Liver (tissue), 9 donors: Measurements from ENCODE around the gene ST6GALNAC5. TPM values are rescaled to one million over a fixed set of nuclear protein-coding genes. Genes with fewer than 3 reads are reported as not detected.

ENCODE experiments used
- DNase-seq: peaks from one replicate; pipeline ENCODE4 v3.0.0-alpha.2; 2017; ENCODE audit warnings: low spot score
- H3K27ac ChIP-seq, 2 donors: one replicate each; pipeline ENCODE4 v1.7.0; 2013; ENCODE audit warnings: inconsistent platforms in 2 of 2, low read length in 2 of 2, control low read depth in 1 of 2, low read depth in 1 of 2, mild to moderate bottlenecking in 1 of 2
- H3K27me3 ChIP-seq, 4 donors: one replicate each; pipeline versions ENCODE4 v1.6.1 to v1.7.0; 2013; ENCODE audit warnings: low read length in 3 of 4, inconsistent platforms in 1 of 4, mild to moderate bottlenecking in 1 of 4, moderate library complexity in 1 of 4; ENCODE audit not compliant: control insufficient read depth in 4 of 4, insufficient read depth in 4 of 4
- H3K36me3 ChIP-seq, 4 donors: one replicate each; pipeline versions ENCODE4 v1.6.1 to v1.7.0; 2013; ENCODE audit warnings: low read length in 3 of 4, mild to moderate bottlenecking in 3 of 4, low read depth in 1 of 4, moderate library complexity in 1 of 4; ENCODE audit not compliant: control insufficient read depth in 4 of 4, insufficient read depth in 3 of 4
- H3K4me1 ChIP-seq, 4 donors: one replicate each; pipeline versions ENCODE4 v1.6.1 to v1.7.0; 2013; ENCODE audit warnings: low read length in 3 of 4, mild to moderate bottlenecking in 3 of 4, moderate library complexity in 1 of 4; ENCODE audit not compliant: control insufficient read depth in 4 of 4, insufficient read depth in 4 of 4
- H3K4me3 ChIP-seq, 3 donors: one replicate each; pipeline versions ENCODE4 v1.6.1 to v1.7.0; 2013; ENCODE audit warnings: low read length in 3 of 3, control low read depth in 1 of 3, low read depth in 1 of 3, mild to moderate bottlenecking in 1 of 3
- H3K9ac ChIP-seq, 2 donors: one replicate each; pipeline ENCODE4 v1.7.0; 2013; ENCODE audit warnings: low read length in 2 of 2, mild to moderate bottlenecking in 2 of 2, moderate library complexity in 2 of 2, control low read depth in 1 of 2, low read depth in 1 of 2
- H3K9me3 ChIP-seq, 4 donors: one replicate each; pipeline versions ENCODE4 v1.6.1 to v1.7.0; 2013; ENCODE audit warnings: low read length in 3 of 4; ENCODE audit not compliant: control insufficient read depth in 4 of 4
- CTCF ChIP-seq: fragments of 150-350 bp; IDR thresholded peaks from 2 replicates; pipeline ENCODE4 v1.5.1; 2017; ENCODE audit warnings: improper control_type of control experiment, low read depth, low read length; ENCODE audit not compliant: missing input control
- EGR1 ChIP-seq, 2 donors: IDR thresholded peaks; 2 replicates each; pipeline ENCODE4 v1.6.1; 2016 to 2018; ENCODE audit warnings: antibody characterized with exemption in 2 of 2, low read depth in 2 of 2
- FOXA1 ChIP-seq: IDR thresholded peaks from 2 replicates; pipeline ENCODE4 v1.6.1; 2016; ENCODE audit warnings: antibody characterized with exemption
- FOXA2 ChIP-seq: IDR thresholded peaks from 2 replicates; pipeline ENCODE4 v1.6.1; 2016; ENCODE audit warnings: antibody characterized with exemption
- GABPA ChIP-seq, 2 donors: IDR thresholded peaks in 1 of 2; conservative IDR thresholded peaks in 1 of 2; 2 replicates each; pipeline ENCODE4 v1.6.1; 2016; ENCODE audit warnings: antibody characterized with exemption in 2 of 2, mild to moderate bottlenecking in 1 of 2, moderate library complexity in 1 of 2
- HNF4A ChIP-seq, 2 donors: conservative IDR thresholded peaks; 2 replicates each; pipeline ENCODE4 v1.6.1; 2016; ENCODE audit warnings: antibody characterized with exemption in 2 of 2, mild to moderate bottlenecking in 2 of 2
- HNF4G ChIP-seq: IDR thresholded peaks from 2 replicates; pipeline ENCODE4 v1.6.1; 2016; ENCODE audit warnings: antibody characterized with exemption
- JUND ChIP-seq, 2 donors: IDR thresholded peaks; 2 replicates each; pipeline ENCODE4 v1.6.1; 2016; ENCODE audit warnings: antibody characterized with exemption in 2 of 2
- MAX ChIP-seq: IDR thresholded peaks from 2 replicates; pipeline ENCODE4 v1.6.1; 2016; ENCODE audit warnings: antibody characterized with exemption
- NR2F2 ChIP-seq: IDR thresholded peaks from 2 replicates; pipeline ENCODE4 v1.6.1; 2016; ENCODE audit warnings: antibody characterized with exemption
- RAD21 ChIP-seq, 2 donors: IDR thresholded peaks; 2 replicates each; pipeline ENCODE4 v1.6.1; 2016; ENCODE audit warnings: antibody characterized with exemption in 2 of 2, mild to moderate bottlenecking in 2 of 2
- RXRA ChIP-seq, 2 donors: IDR thresholded peaks; 2 replicates each; pipeline ENCODE4 v1.6.1; 2017 to 2018; ENCODE audit warnings: antibody characterized with exemption in 2 of 2, mild to moderate bottlenecking in 1 of 2
- SP1 ChIP-seq: IDR thresholded peaks from 2 replicates; pipeline ENCODE4 v1.6.1; 2018; ENCODE audit warnings: antibody characterized with exemption, mild to moderate bottlenecking
- TAF1 ChIP-seq: conservative IDR thresholded peaks from 2 replicates; pipeline ENCODE4 v1.6.1; 2016; ENCODE audit warnings: antibody characterized with exemption, mild to moderate bottlenecking
- YY1 ChIP-seq: IDR thresholded peaks from 2 replicates; pipeline ENCODE4 v1.6.1; 2016; ENCODE audit warnings: antibody characterized with exemption, mild to moderate bottlenecking
- ZBTB33 ChIP-seq: IDR thresholded peaks from 2 replicates; pipeline ENCODE4 v1.6.1; 2016; ENCODE audit warnings: antibody characterized with exemption
- WGBS: extraction: QIAGEN DNeasy Blood & Tissue Kit; methylation state at CpG from one replicate; pipeline ENCODE4 v1.1.7; 2013; 5-methylcytosine and 5-hydroxymethylcytosine counted together
- polyA plus RNA-seq, 2 donors: library from polyadenylated mRNA; stranded (reverse) in 1 of 2; unstranded in 1 of 2; fragments of 200-250 nt in 1 of 2; fragments of >200 nt in 1 of 2; fragmentation: Nextera tagmentation in 1 of 2; extraction: Ambion mirVana in 1 of 2; gene quantifications; one replicate each; pipeline versions ENCODE4 v1.2.1 to v1.2.3, GENCODE V29; 2013 to 2015
- total RNA-seq, 2 donors: library from RNA; depleted of rRNA; stranded (reverse); fragments of >200 nt; gene quantifications; one replicate each; pipeline ENCODE4 v1.2.3, GENCODE V29; 2014
- TF ChIP-seq, protein P1 (sequence below): IDR thresholded peaks from 2 replicates; pipeline ENCODE4 v1.6.1; 2016; ENCODE audit warnings: antibody characterized with exemption, mild to moderate bottlenecking
- donor health status: healthy.
- donor health status: healthy.
- donor health status: healthy.
- donor health status: healthy.
- donor health status: healthy.

Gene ST6GALNAC5
- total and polyA plus RNA-seq, 4 donors = 0.09 to 0.17 TPM; not detected in 2

DNA sequence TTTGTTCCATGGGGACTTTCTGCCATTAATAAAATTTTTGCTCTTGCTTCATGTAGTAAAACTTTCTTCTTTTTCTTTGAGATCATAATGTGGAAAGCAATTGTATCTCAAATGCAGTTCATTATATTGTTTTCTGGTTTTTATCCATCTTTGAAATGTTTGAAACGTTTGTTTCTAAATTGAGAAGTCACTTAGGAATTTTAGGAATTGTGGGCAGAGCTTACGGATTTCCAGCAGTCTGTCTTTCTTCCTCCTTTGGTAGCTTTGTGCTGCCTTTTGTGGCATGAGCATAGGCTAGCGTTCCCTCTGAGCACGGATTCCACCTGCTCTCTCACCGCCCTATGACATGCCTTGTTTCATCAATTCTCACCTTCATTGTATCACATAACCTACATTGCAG is 2.9 kb upstream of the ST6GALNAC5 start:
- Histone ChIP-seq H3K27ac (no peak overlapping the region), H3K27me3 (peaks cover 0 to 6% (median 3%) of the 10 kb centered on the region in 4 donors), H3K4me1 (peaks cover 6 to 17% (median 11%) of the 10 kb centered on the region in 4 donors), H3K9ac (no peak overlapping the region), H3K4me3 (no peak overlapping the region), H3K36me3 (no peaks in the 10 kb centered on the region), H3K9me3 (no peaks in the 10 kb centered on the region)
- no peak for DNase-seq
- WGBS = 62% methylated on average over 5 of the region's 5 CpGs
- TF ChIP-seq JUND (IDR thresholded peaks at IDR 0.05) (no peak), SP1 (no peak), RAD21 (IDR thresholded peaks at IDR 0.05) (no peak), CTCF (no peak), MAX (no peak), ZBTB33 (no peak), GABPA (IDR thresholded peaks at IDR 0.05 in 1 of 2, conservative IDR thresholded peaks at IDR 0.05 in 1 of 2) (no peak), RXRA (IDR thresholded peaks at IDR 0.05) (no peak), EGR1 (IDR thresholded peaks at IDR 0.05; ENCODE audit: low read depth in 2 of 2) (no peak), HNF4G (no peak), TAF1 (no peak), YY1 (no peak), FOXA2 (no peak), HNF4A (conservative IDR thresholded peaks at IDR 0.05) (no peak)
- TF ChIP-seq, protein P1, sequence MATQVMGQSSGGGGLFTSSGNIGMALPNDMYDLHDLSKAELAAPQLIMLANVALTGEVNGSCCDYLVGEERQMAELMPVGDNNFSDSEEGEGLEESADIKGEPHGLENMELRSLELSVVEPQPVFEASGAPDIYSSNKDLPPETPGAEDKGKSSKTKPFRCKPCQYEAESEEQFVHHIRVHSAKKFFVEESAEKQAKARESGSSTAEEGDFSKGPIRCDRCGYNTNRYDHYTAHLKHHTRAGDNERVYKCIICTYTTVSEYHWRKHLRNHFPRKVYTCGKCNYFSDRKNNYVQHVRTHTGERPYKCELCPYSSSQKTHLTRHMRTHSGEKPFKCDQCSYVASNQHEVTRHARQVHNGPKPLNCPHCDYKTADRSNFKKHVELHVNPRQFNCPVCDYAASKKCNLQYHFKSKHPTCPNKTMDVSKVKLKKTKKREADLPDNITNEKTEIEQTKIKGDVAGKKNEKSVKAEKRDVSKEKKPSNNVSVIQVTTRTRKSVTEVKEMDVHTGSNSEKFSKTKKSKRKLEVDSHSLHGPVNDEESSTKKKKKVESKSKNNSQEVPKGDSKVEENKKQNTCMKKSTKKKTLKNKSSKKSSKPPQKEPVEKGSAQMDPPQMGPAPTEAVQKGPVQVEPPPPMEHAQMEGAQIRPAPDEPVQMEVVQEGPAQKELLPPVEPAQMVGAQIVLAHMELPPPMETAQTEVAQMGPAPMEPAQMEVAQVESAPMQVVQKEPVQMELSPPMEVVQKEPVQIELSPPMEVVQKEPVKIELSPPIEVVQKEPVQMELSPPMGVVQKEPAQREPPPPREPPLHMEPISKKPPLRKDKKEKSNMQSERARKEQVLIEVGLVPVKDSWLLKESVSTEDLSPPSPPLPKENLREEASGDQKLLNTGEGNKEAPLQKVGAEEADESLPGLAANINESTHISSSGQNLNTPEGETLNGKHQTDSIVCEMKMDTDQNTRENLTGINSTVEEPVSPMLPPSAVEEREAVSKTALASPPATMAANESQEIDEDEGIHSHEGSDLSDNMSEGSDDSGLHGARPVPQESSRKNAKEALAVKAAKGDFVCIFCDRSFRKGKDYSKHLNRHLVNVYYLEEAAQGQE = no peak

GRCh38 chr1:76865696-76866286 is 1.5 kb upstream of the ST6GALNAC5 start:
- Histone ChIP-seq H3K9ac (no peak overlapping the region), H3K27me3 (peaks cover 0 to 12% (median 3%) of the 10 kb centered on the region in 4 donors), H3K27ac (no peak overlapping the region), H3K4me1 (peaks cover 6 to 17% (median 11%) of the 10 kb centered on the region in 4 donors), H3K36me3 (no peaks in the 10 kb centered on the region), H3K9me3 (no peaks in the 10 kb centered on the region), H3K4me3 (no peak overlapping the region)
- DNase-seq = no peak
- WGBS = 70% methylated on average over 2 of the region's 2 CpGs
- no peak for TF ChIP-seq RAD21 (IDR thresholded peaks at IDR 0.05)
- TF ChIP-seq NR2F2 = no peak
- TF ChIP-seq, protein P1 = no peak
- TF ChIP-seq ZBTB33 = no peak
- TF ChIP-seq FOXA1 = no peak
